K562 (cell line): ENCODE data around the gene GP1BB. TPM values are rescaled to one million over a fixed set of nuclear protein-coding genes. Genes with fewer than 3 reads are reported as not detected.

ENCODE experiments used
- BRF2 ChIP-seq: IDR thresholded peaks from 3 replicates; pipeline ENCODE4 v1.6.1; 2011; ENCODE audit warnings: borderline replicate concordance, mild to moderate bottlenecking; ENCODE audit not compliant: insufficient read length, insufficient read depth
- CBX3 ChIP-seq, 2 experiments: IDR thresholded peaks; 1 replicate in 1 of 2; 2 replicates in 1 of 2; pipeline ENCODE4 v1.6.1; 2012; ENCODE audit warnings: inconsistent platforms in 2 of 2, low read length in 2 of 2, borderline replicate concordance in 1 of 2, control low read depth in 1 of 2
- FIP1L1 ChIP-seq: fragments of 200-400 bp; formaldehyde crosslinking; IDR thresholded peaks from 2 replicates; pipeline ENCODE4 v1.6.1; 2018; ENCODE audit warnings: mild to moderate bottlenecking, low read depth, low read length; ENCODE audit not compliant: poor library complexity, severe bottlenecking
- HEY1 ChIP-seq: fragments of 250-450 bp; sonication (Bioruptor Pico); IDR thresholded peaks from 2 replicates; pipeline ENCODE4 v1.5.0; 2020; ENCODE audit warnings: mild to moderate bottlenecking, moderate library complexity, borderline replicate concordance
- HINFP ChIP-seq: fragments of 450-650 bp; conservative IDR thresholded peaks from 2 replicates; pipeline ENCODE4 v1.6.1; 2016; ENCODE audit warnings: missing genetic modification characterization, low read depth, mild to moderate bottlenecking, control low read depth, missing compliant biosample characterization
- ILF3 ChIP-seq: fragments of 450-650 bp; IDR thresholded peaks from 2 replicates; pipeline ENCODE4 v1.6.1; 2018; ENCODE audit warnings: antibody characterized with exemption, mild to moderate bottlenecking, moderate library complexity, borderline replicate concordance
- NFYB ChIP-seq: IDR thresholded peaks from 2 replicates; pipeline ENCODE4 v1.6.1; 2011; ENCODE audit warnings: mild to moderate bottlenecking, moderate library complexity; ENCODE audit not compliant: insufficient read length; ENCODE audit errors: extremely low read depth
- OTX1 ChIP-seq: fragments of 450-650 bp; formaldehyde crosslinking; IDR thresholded peaks from 2 replicates; pipeline ENCODE4 v1.4.0; 2022; ENCODE audit warnings: mild to moderate bottlenecking
- POLR3G ChIP-seq: IDR thresholded peaks from 2 replicates; pipeline ENCODE4 v1.6.1; 2011; ENCODE audit not compliant: insufficient read length, insufficient replicate concordance; ENCODE audit errors: extremely low read depth
- SNRNP70 ChIP-seq: fragments of 200-400 bp; formaldehyde crosslinking; optimal IDR thresholded peaks from 2 replicates; pipeline ENCODE3; 2017; ENCODE audit warnings: low read depth, low read length
- SUPT5H ChIP-seq: fragments of 450-650 bp; IDR thresholded peaks from 2 replicates; pipeline ENCODE4 v1.6.1; 2016
- TEAD4 ChIP-seq, 2 experiments: sonication (generic) in 1 of 2; formaldehyde crosslinking in 1 of 2; IDR thresholded peaks; 2 replicates each; pipeline versions ENCODE4 v1.6.1 to v1.8.0; 2012 to 2022; ENCODE audit warnings: borderline replicate concordance in 1 of 2, inconsistent platforms in 1 of 2, low read length in 1 of 2, mild to moderate bottlenecking in 1 of 2, missing genetic modification reagents in 1 of 2
- THAP12 ChIP-seq: fragments of 250-450 bp; sonication (Bioruptor Pico); IDR thresholded peaks from 2 replicates; pipeline ENCODE4 v1.9.0; 2021; ENCODE audit warnings: mild to moderate bottlenecking, inconsistent platforms
- ZBED1 ChIP-seq: IDR thresholded peaks from 2 replicates; pipeline ENCODE4 v1.6.1; 2014
- ZFP30 ChIP-seq: fragments of 250-450 bp; sonication (Bioruptor Pico); IDR thresholded peaks from 2 replicates; pipeline ENCODE4 v1.8.0; 2022; ENCODE audit warnings: moderate library complexity, mild to moderate bottlenecking, inconsistent platforms, borderline replicate concordance
- ZKSCAN1 ChIP-seq: fragments of 150-350 bp; IDR thresholded peaks from 2 replicates; pipeline ENCODE4 v1.6.1; 2016; ENCODE audit warnings: low read depth, low read length
- ZNF133 ChIP-seq: fragments of 250-450 bp; sonication (Bioruptor Pico); IDR thresholded peaks from 2 replicates; pipeline ENCODE4 v1.4.0; 2020; ENCODE audit warnings: mild to moderate bottlenecking
- ZNF696 ChIP-seq: fragments of 250-450 bp; sonication (Bioruptor Pico); conservative IDR thresholded peaks from 2 replicates; pipeline ENCODE4 v1.4.0; 2020; ENCODE audit warnings: mild to moderate bottlenecking, moderate library complexity
- polyA plus RNA-seq, 8 experiments: library from polyadenylated mRNA; depleted of rRNA in 4 of 8; stranded (reverse) in 5 of 8; unstranded in 3 of 8; fragments of >200 nt; fragmentation: Nextera tagmentation in 2 of 8; fragmentation: Illumina TruSeq in 1 of 8; extraction: Ambion mirVana in 2 of 8; extraction: Trizol in 1 of 8; gene quantifications; 2 replicates each; pipeline versions ENCODE4 v1.2.1 to v1.2.3, GENCODE V29; 2011 to 2014; ENCODE audit warnings: inconsistent platforms in 1 of 8, missing spikeins in 1 of 8
- total RNA-seq, 7 experiments: library from RNA; depleted of rRNA in 6 of 7; stranded (reverse); fragments of >200 nt in 6 of 7; fragmentation: Illumina TruSeq in 2 of 7; extraction: Trizol in 2 of 7; gene quantifications; 2 replicates each; pipeline versions ENCODE4 v1.2.1 to v1.2.3, GENCODE V29; 2011 to 2021; ENCODE audit warnings: low replicate concordance in 1 of 7

Gene GP1BB
- total and polyA plus RNA-seq, 9 of the 15 experiments (the other 6 are each of a cell fraction or from before 2014, with no cell fraction given): 0.69 to 162 (median 2.8) TPM

GRCh38 chr22:19691721-19692341 lies 31.5 kb upstream of the GP1BB start (continued):
- TF ChIP-seq SUPT5H (no peak; the same call in 1 of the 2 replicates), POLR3G (no peak), ZFP30 (CRISPR knock-in tag) (no peak), BRF2 (no peak), ZNF133 (CRISPR knock-in tag) (no peak), ZNF696 (CRISPR knock-in tag) (no peak), HINFP (tag) (no peak), THAP12 (CRISPR knock-in tag) (peak; percentile 82), HEY1 (CRISPR knock-in tag) (no peak), NFYB (no peak), CBX3 (IDR thresholded peaks at IDR 0.05; ENCODE audit: borderline replicate concordance in 1 of 2, low read length in 2 of 2) (no peak; a peak in 1 of 3 replicates), ILF3 (no peak), ZBED1 (peak; percentile 32; the same call in 1 of the 2 replicates), SNRNP70 (no peak), FIP1L1 (no peak), TEAD4 (IDR thresholded peaks at IDR 0.05; ENCODE audit: low read length) (peak; percentile 53; the same call in 1 of the 2 replicates), TEAD4 (CRISPR knock-in tag; IDR thresholded peaks at IDR 0.05; ENCODE audit: borderline replicate concordance) (no peak), OTX1 (CRISPR knock-in tag) (no peak), ZKSCAN1 (no peak)
